22Rv1 (cell line): ENCODE measurements around the gene PRODH2.

Experiments used
- ZFX ChIP-seq: fragments of 450-650 bp; IDR thresholded peaks from 2 replicates; pipeline ENCODE4 v1.6.1; 2017; ENCODE audit warnings: antibody characterized with exemption, borderline replicate concordance
- TF ChIP-seq, protein P1 (sequence below): fragments of 450-650 bp; IDR thresholded peaks from 2 replicates; pipeline ENCODE4 v1.5.1; 2017; ENCODE audit warnings: mild to moderate bottlenecking

DNA sequence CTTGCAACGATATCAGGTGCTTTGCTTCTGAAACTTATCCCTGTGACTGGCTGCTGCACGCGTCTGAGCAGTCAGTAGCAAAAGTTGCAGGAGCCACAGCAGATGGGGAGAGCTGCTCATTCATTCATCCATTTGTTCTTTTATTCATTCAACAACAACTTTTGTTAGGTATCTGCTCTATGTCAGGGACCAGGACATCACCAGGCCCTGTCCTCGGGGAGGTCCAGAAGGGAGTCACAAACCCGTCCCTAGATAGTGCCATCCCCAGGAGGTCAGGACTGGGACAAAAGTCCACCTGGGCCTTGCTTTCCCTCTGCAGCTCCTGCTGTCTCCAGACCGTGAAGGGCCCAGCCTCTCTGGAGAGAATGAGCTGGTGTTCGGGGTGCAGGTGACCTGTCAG, 34.7 kb downstream of the PRODH2 start:
- TF ChIP-seq, protein P1, sequence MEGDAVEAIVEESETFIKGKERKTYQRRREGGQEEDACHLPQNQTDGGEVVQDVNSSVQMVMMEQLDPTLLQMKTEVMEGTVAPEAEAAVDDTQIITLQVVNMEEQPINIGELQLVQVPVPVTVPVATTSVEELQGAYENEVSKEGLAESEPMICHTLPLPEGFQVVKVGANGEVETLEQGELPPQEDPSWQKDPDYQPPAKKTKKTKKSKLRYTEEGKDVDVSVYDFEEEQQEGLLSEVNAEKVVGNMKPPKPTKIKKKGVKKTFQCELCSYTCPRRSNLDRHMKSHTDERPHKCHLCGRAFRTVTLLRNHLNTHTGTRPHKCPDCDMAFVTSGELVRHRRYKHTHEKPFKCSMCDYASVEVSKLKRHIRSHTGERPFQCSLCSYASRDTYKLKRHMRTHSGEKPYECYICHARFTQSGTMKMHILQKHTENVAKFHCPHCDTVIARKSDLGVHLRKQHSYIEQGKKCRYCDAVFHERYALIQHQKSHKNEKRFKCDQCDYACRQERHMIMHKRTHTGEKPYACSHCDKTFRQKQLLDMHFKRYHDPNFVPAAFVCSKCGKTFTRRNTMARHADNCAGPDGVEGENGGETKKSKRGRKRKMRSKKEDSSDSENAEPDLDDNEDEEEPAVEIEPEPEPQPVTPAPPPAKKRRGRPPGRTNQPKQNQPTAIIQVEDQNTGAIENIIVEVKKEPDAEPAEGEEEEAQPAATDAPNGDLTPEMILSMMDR, result no peak
- TF ChIP-seq ZFX, result no peak
